MM.1S (cell line): Measurements from ENCODE around the gene EVX1.

Experiments used
- EZH2 ChIP-seq: fragments of 300-600 bp; sonication (generic); optimal IDR thresholded peaks from 2 replicates; pipeline ENCODE3; 2017; ENCODE audit warnings: low read depth, mild to moderate bottlenecking, antibody characterized with exemption, low read length, mixed read lengths
- EZH2phosphoT487 ChIP-seq: fragments of 300-600 bp; sonication (generic); IDR thresholded peaks from 2 replicates; pipeline ENCODE4 v1.6.1; 2018; ENCODE audit warnings: antibody characterized with exemption, low read length
- TF ChIP-seq, protein P1 (sequence below): fragments of 300-600 bp; sonication (generic); IDR thresholded peaks from 2 replicates; pipeline ENCODE4 v1.5.1; 2016; ENCODE audit warnings: antibody characterized with exemption, low read length, mixed read lengths

DNA sequence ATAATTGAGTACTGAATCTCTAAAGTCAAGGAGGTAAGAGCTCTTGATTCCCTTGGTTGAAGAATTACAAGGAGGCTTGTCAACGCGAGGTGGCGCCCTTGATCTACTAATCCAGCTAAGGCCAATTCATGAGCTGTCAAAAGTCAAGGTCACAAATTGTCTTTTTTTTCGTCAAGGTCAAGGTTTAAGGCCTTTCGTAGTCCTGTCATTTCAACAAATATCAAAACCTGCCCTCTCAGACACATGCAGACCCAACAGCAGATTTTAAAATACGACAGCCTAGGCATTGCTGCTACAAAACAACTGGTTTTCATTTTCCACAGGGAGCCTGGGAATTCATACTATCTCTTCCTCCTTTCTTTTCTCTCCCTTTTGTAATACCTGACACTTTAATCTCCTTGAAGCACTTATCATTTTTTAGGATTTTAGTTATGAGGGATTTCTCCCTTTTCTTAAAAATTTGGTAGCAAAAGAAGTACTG, 46.3 kb upstream of the EVX1 start:
- TF ChIP-seq, protein P1, sequence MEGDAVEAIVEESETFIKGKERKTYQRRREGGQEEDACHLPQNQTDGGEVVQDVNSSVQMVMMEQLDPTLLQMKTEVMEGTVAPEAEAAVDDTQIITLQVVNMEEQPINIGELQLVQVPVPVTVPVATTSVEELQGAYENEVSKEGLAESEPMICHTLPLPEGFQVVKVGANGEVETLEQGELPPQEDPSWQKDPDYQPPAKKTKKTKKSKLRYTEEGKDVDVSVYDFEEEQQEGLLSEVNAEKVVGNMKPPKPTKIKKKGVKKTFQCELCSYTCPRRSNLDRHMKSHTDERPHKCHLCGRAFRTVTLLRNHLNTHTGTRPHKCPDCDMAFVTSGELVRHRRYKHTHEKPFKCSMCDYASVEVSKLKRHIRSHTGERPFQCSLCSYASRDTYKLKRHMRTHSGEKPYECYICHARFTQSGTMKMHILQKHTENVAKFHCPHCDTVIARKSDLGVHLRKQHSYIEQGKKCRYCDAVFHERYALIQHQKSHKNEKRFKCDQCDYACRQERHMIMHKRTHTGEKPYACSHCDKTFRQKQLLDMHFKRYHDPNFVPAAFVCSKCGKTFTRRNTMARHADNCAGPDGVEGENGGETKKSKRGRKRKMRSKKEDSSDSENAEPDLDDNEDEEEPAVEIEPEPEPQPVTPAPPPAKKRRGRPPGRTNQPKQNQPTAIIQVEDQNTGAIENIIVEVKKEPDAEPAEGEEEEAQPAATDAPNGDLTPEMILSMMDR: peak; percentile 74
- TF ChIP-seq EZH2 (no peak), EZH2phosphoT487 (no peak)
